Embryonic facial prominence (tissue), 1 donor: ENCODE results near the gene EFS.

ENCODE experiments used
- DNase-seq: peaks from one replicate; pipeline ENCODE4 v3.0.0-alpha.2; 2016; ENCODE audit errors: extremely low spot score

Gene EFS

GRCh38 chr14:23306412-23307145 lies 58.4 kb downstream of the EFS start, which contains the start of gene BCL2L2:
TSS of gene BCL2L2 (plus strand) at chr14:23306833. CDS start at chr14:23307768, 935 bp downstream.
- DNase-seq: peak; percentile 84
